Neural cell (in vitro differentiated cells): ENCODE results near the gene DPP6. TPM values are rescaled to one million over a fixed set of nuclear protein-coding genes. Genes with fewer than 3 reads are reported as not detected.

ENCODE experiments used
- H2AFZ ChIP-seq: fragments of 200-600, 300-800 bp; sonication (generic), shearing (Covaris generic); 2 replicates; pipeline ENCODE4 v1.6.0; 2014; ENCODE audit warnings: low read depth, mild to moderate bottlenecking, antibody characterized with exemption, low read length, moderate library complexity
- H3F3A ChIP-seq: fragments of 200-600 bp; shearing (Covaris generic); 2 replicates; pipeline ENCODE4 v1.6.1; 2016; ENCODE audit warnings: mild to moderate bottlenecking, moderate library complexity, mixed read lengths, antibody characterized with exemption, low read length; ENCODE audit not compliant: insufficient read depth, poor library complexity, severe bottlenecking
- H3K27ac ChIP-seq: fragments of 200-600, 300-800 bp; sonication (generic), shearing (Covaris generic); 2 replicates; pipeline ENCODE4 v1.5.1; 2014; ENCODE audit warnings: mild to moderate bottlenecking, low read length, moderate library complexity
- H3K27me3 ChIP-seq: fragments of 300-800, 200-600 bp; sonication (generic), shearing (Covaris generic); 2 replicates; pipeline ENCODE4 v1.6.0; 2014; ENCODE audit warnings: mild to moderate bottlenecking, low read depth, low read length, moderate library complexity; ENCODE audit not compliant: insufficient read depth
- H3K36me3 ChIP-seq: fragments of 300-800, 200-600 bp; sonication (generic), shearing (Covaris generic); 2 replicates; pipeline ENCODE4 v1.5.1; 2014; ENCODE audit warnings: mild to moderate bottlenecking, antibody characterized with exemption, low read length, moderate library complexity; ENCODE audit not compliant: insufficient read depth
- H3K4me2 ChIP-seq: fragments of 300-800, 200-600 bp; sonication (generic), shearing (Covaris generic); 2 replicates; pipeline ENCODE4 v1.6.0; 2014; ENCODE audit warnings: mild to moderate bottlenecking, low read length
- H3K4me3 ChIP-seq: fragments of 300-800, 200-600 bp; sonication (generic), shearing (Covaris generic); 2 replicates; pipeline ENCODE4 v1.5.1; 2014; ENCODE audit warnings: mild to moderate bottlenecking, low read length, moderate library complexity
- H3K79me2 ChIP-seq: fragments of 200-600 bp; shearing (Covaris generic); replicated peaks from 2 replicates; pipeline ENCODE4 v1.6.0; 2014; ENCODE audit warnings: mild to moderate bottlenecking, low read length, moderate library complexity; ENCODE audit not compliant: insufficient read depth
- H3K9ac ChIP-seq: fragments of 300-800, 200-600 bp; sonication (generic), shearing (Covaris generic); 2 replicates; pipeline ENCODE4 v1.6.1; 2016; ENCODE audit warnings: mild to moderate bottlenecking, low read length, mixed read lengths
- H3K9me2 ChIP-seq: fragments of 200-600 bp; shearing (Covaris generic); 2 replicates; pipeline ENCODE4 v1.6.1; 2016; ENCODE audit warnings: mild to moderate bottlenecking, low read length, mixed read lengths; ENCODE audit not compliant: insufficient read depth
- H3K9me3 ChIP-seq: fragments of 200-600, 300-800 bp; sonication (generic), shearing (Covaris generic); 2 replicates; pipeline ENCODE4 v1.6.1; 2016; ENCODE audit warnings: mild to moderate bottlenecking, mixed run types, low read length, moderate library complexity, mixed read lengths
- H4K20me1 ChIP-seq: fragments of 200-600 bp; shearing (Covaris generic); 2 replicates; pipeline ENCODE4 v1.6.1; 2016; ENCODE audit warnings: mild to moderate bottlenecking, mixed run types; ENCODE audit not compliant: insufficient read depth
- CTCF ChIP-seq: fragments of 450-650 bp; IDR thresholded peaks from 2 replicates; pipeline ENCODE4 v1.5.1; 2014; ENCODE audit warnings: antibody characterized with exemption, mild to moderate bottlenecking, moderate library complexity; ENCODE audit not compliant: poor library complexity, severe bottlenecking
- EP300 ChIP-seq: fragments of 450-650 bp; conservative IDR thresholded peaks from 2 replicates; pipeline ENCODE4 v1.6.1; 2014; ENCODE audit warnings: antibody characterized with exemption, mild to moderate bottlenecking, moderate library complexity; ENCODE audit not compliant: poor library complexity, severe bottlenecking
- EZH2 ChIP-seq: fragments of 200-600, 300-800 bp; shearing (Covaris generic), sonication (generic); IDR thresholded peaks from 2 replicates; pipeline ENCODE4 v1.6.1; 2014; ENCODE audit warnings: antibody characterized with exemption, low read length, borderline replicate concordance, mild to moderate bottlenecking; ENCODE audit not compliant: insufficient read depth, poor library complexity, severe bottlenecking
- MXI1 ChIP-seq: fragments of 450-650 bp; conservative IDR thresholded peaks from 2 replicates; pipeline ENCODE4 v1.6.1; 2014; ENCODE audit warnings: antibody characterized with exemption, mild to moderate bottlenecking; ENCODE audit not compliant: poor library complexity, severe bottlenecking
- POLR2AphosphoS5 ChIP-seq: IDR thresholded peaks from 2 replicates; pipeline ENCODE4 v1.6.1; 2012
- RAD21 ChIP-seq: fragments of 450-650 bp; conservative IDR thresholded peaks from 2 replicates; pipeline ENCODE4 v1.6.1; 2014; ENCODE audit warnings: antibody characterized with exemption, mild to moderate bottlenecking, moderate library complexity
- REST ChIP-seq: IDR thresholded peaks from 2 replicates; pipeline ENCODE4 v1.6.1; 2012; ENCODE audit warnings: borderline replicate concordance
- SMC3 ChIP-seq: fragments of 450-650 bp; conservative IDR thresholded peaks from 2 replicates; pipeline ENCODE4 v1.6.1; 2014; ENCODE audit warnings: antibody characterized with exemption, mild to moderate bottlenecking, moderate library complexity; ENCODE audit not compliant: poor library complexity
- TAF1 ChIP-seq: IDR thresholded peaks from 2 replicates; pipeline ENCODE4 v1.6.1; 2012; ENCODE audit warnings: low read depth
- polyA plus RNA-seq: library from polyadenylated mRNA; depleted of rRNA; stranded (reverse); fragments of >200 nt; gene quantifications from 2 replicates; pipeline ENCODE4 v1.2.3, GENCODE V29; 2014

Gene DPP6
- polyA plus RNA-seq, 1 donor from 2014 or later: 20.4 TPM

- H3K27ac ChIP-seq: no peak overlapping the region
These were observed 546.2 kb downstream of the DPP6 start for GRCh38 chr7:154598396-154598795.

DNA sequence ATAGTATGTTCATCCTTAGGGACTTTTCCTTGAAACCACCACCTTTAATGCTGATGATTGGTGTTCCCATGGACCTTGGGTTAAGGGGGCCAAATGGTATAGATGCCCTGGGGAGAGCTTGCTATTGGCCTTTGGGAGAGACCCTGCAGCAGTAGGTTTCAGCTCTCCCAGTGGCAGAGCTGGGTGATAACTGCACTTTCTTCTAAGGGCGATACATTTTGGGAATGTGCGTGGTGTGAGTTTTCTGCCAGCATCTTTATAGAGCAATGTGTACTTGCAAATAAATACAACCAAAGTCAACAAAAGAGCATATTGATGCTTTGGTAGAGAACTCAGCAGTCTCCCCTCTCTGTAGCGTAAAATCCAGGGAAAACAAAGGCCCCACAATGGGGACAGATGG lies 546.7 kb downstream of the DPP6 start:
- Histone ChIP-seq H3K9me3 (no peaks in the 10 kb centered on the region), H3K79me2 (no peaks in the 10 kb centered on the region), H3K36me3 (no peaks in the 10 kb centered on the region), H4K20me1 (no peaks in the 10 kb centered on the region), H3K9ac (no peak overlapping the region), H3K4me3 (no peak overlapping the region), H3K9me2 (no peaks in the 10 kb centered on the region), H3K27ac (no peak overlapping the region), H3K27me3 (no peaks in the 10 kb centered on the region), H3F3A (no peaks in the 10 kb centered on the region), H2AFZ (no peak overlapping the region), H3K4me2 (no peak overlapping the region)
- TF ChIP-seq EZH2 (no peak), CTCF (no peak), TAF1 (no peak), POLR2AphosphoS5 (no peak), MXI1 (no peak), SMC3 (no peak), RAD21 (no peak), EP300 (no peak)

More at GRCh38 chr7:154598396-154598795, 546.2 kb downstream of the DPP6 start:
- H3K27me3 ChIP-seq: no peaks in the 10 kb centered on the region
- no peak overlapping the region for H3K4me3 ChIP-seq
- no peaks in the 10 kb centered on the region for H3K9me3 ChIP-seq
- TF ChIP-seq CTCF (no peak), EP300 (no peak), POLR2AphosphoS5 (no peak), EZH2 (no peak), REST (no peak), MXI1 (no peak), SMC3 (no peak), TAF1 (no peak), RAD21 (no peak)
- H3K4me2 ChIP-seq: no peak overlapping the region
- H3K79me2 ChIP-seq: no peaks in the 10 kb centered on the region
- no peaks in the 10 kb centered on the region for H3K9me2 ChIP-seq
- H3F3A ChIP-seq: no peaks in the 10 kb centered on the region
- no peaks in the 10 kb centered on the region for H3K36me3 ChIP-seq
- no peak overlapping the region for H3K9ac ChIP-seq
- H2AFZ ChIP-seq: no peak overlapping the region
- no peaks in the 10 kb centered on the region for H4K20me1 ChIP-seq
